Lung microvascular endothelial cell (primary cell): Measurements from ENCODE around the gene SLC30A7. TPM values are rescaled to one million over a fixed set of nuclear protein-coding genes. Genes with fewer than 3 reads are reported as not detected.
"Not testable (repeated sequence)": the region's sequence is repeated elsewhere in the genome, so short reads cannot be mapped to it uniquely, and the experiment has no call there.

Experiments used
- DNase-seq, 2 donors: peaks; one replicate each; pipeline versions ENCODE4 v3.0.0 to v3.0.0-alpha.2; 2010; ENCODE audit warnings: low read depth in 2 of 2
- total RNA-seq: library from RNA; depleted of rRNA; stranded (reverse); fragments of >200 nt; gene quantifications from 2 replicates; pipeline ENCODE4 v1.2.1, GENCODE V29; 2014

Gene SLC30A7
- total RNA-seq, 1 donor from 2014 or later: 27.4 TPM

DNA sequence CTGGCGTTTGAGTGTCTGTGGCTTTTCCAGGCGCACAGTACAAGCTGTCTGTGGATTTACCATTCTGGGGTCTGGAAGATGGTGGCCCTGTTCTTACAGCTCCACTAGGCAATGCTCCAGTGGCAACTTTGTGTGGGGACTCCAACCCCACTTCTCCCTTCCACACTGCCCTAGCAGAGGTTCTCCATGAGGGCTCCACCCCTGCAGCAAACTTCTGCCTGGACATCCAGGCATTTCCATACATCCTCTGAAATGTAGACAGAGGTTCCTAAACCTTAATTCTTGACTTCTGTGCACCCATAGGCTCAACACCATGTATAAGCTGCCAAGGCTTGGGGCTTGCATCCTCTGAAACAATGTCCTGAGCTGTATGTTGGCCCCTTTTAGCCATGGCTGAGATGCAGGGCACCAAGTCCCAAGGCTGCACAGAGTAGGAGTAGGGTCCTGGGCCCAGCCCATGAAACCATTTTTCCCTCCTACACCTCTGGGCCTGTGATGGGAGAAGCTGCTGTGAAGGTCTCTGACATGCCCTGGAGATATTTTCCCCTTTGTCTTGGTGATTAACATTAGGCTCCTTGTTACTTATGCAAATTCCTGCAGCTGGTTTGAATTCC is 5.9 kb upstream of the SLC30A7 start:
- DNase-seq: not testable (repeated sequence)

DNA sequence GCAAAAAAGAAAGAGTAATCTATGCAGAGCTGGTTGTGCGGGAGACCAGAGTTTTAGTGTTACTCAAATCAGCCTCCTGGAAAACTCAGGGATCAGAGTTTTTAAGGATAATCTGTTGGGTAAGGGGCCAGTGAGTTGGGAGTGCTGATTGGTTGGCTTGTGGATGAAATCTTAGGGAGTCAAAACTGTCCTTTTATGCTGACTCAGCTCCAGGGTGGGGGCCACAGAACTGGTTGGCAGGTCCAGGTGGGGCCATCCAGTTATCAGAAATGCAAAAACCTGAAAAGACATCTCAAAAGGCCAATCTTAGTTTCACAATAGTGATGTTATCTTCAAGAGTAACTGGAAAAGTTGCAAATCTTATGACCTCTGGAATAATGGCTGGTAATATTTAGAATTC is 4.5 kb upstream of the SLC30A7 start:
- DNase-seq: no peak

DNA sequence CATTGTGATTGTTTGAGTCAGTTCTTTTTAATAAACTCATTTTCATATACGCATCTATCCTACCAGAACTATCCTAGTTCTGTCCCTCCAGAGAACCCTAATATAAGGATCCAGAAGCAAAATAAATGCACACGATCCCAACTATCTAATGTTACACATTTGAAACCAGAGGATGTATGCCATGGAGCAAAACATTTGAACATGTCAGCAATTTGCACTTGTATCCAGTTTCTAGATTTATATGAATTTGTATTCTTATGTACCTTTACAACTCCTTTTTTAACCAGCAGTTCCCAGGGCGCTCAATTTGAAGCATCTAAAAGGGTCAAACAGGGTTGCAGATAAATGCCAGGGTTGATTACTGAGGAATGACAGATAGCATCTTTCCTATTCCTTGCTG is 3.3 kb upstream of the SLC30A7 start:
- DNase-seq: no peak

- no peak for DNase-seq
Observed at GRCh38 chr1:100893718-100894117, 2.2 kb upstream of the SLC30A7 start.

DNA sequence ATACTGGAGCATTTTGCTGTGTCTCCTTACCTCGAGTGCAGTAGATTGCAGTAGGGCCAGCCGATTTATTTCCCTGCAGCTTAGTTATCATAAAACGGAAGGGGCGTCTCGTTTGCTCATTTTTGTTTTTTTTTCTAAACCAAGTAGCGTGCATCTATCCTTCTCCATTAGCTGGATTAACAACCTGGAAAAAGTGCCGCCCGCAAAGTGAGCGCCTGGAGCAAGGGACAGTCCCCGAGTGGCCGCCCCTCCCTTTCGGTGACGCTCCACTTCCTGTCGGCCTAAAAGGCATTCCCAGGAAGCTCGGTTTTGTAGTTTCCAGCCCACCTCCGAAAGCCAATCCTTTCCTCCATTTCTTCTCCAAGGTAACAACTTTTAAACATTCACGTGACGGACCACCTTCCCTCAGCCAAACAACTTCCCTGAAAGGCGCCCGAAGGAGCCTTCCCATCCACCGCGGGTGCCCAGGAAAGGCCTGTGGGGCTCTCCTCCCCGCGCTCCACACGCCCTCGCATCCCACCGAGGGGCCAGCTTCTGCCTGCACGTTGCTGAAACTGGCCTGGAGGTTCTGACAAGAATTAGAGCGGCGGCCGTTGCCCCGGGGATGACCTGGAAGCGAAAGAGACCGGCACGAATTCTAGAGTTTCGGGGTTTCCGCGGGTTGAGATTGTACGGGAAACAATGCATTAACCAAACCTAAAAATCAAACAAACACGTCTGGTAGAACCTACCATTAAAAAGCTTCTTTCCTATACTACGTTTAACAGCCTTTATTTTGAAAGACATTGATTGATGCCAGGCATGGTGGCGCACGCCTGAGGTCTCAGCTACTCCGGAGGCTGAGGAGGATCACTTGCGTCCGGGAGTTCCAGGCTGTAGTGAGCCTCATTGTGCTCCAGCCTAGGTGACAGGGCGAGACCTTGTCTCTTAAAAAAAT is 1.0 kb upstream of the SLC30A7 start, which contains the start of gene EXTL2:
EXTL2 (minus strand) TSS at position 240 of the 937 bp plus-strand sequence. CDS start 6,085 bp downstream, outside the sequence.
- peak; percentile 77 to 91 for DNase-seq

- peak; percentile 53 to 75 for DNase-seq
Observed at GRCh38 chr1:100896481-100896982, 642 bp downstream of the SLC30A7 start.

DNA sequence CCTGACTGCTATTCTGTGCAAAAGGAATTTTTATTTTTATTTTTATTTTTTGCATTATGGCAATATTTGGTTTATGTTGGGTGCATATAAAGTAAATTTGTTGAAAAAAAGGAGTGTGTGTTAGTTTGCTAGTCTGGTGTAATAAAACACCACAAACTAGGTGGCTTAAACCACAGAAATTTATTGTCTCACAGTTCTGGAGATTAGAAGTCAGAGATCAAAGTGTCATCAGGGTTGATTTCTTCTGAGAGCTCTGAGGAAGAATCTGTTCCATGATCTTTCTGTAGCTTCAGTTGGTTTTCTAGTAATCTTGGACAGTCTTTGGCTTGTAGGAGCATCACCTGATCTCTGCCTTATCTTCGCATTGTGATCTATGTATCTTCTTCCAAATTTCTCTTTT is 6.5 kb downstream of the SLC30A7 start:
- no peak for DNase-seq

GRCh38 chr1:100903777-100904176 is 7.9 kb downstream of the SLC30A7 start:
- DNase-seq: no peak

- DNase-seq: no peak
Observed at GRCh38 chr1:100904528-100904927, 8.6 kb downstream of the SLC30A7 start.

- no peak for DNase-seq
Observed at GRCh38 chr1:100905181-100905580, 9.3 kb downstream of the SLC30A7 start.

DNA sequence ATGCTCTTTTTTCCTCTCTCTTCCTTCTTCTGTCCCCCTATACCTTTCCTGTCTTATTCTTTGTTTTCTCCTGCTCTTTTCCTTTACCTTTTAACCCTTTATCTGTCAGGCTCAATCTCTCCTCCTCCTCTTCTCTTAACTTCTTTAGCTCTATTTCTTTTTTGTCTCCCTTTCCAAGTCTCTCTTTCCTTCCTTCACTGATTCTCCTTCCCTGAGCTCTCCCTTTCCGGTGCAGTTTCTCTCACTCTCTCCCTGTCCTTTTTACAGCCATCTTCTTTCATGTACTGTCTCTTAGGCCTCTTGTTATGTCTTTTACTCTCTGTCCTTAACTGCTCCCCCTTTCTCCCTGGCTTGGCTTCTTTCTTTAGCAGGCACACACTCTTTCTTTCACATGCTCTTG is 12.0 kb downstream of the SLC30A7 start:
- no peak for DNase-seq

DNA sequence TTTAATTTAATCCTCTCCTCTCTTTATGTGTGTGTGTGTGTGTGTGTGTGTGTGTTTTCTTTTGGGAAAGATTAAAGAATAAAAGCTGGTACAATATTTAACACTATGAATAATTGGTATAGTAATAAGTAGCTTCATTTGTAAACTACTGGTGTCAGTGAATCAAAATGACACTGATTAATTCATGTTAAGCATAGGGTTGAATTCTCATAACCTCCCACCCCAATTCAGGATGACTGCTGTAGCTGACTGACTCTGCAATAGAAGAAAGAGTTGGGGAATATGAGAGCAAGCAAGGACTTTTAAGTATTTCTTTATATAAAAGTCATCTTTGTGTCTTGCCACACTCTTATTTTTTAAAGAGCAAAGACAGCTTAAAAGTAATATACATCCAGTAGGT is 13.1 kb downstream of the SLC30A7 start:
- DNase-seq: no peak

DNA sequence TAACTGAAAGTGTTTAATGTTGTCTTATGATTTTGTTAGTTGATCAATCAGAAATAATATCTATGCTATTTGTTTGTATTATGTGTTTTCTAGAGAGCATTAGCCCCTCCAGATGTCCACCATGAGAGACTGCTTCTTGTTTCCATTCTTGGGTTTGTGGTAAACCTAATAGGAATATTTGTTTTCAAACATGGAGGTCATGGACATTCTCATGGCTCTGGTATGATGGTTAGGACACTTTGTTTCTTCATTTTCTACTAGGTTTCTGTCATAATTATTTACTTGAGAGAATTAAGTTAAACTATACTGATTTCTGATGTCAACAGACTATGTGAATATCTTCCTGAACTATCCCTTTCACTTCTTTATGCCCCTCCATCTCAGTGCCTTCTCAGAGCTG is 16.1 kb downstream of the SLC30A7 start:
- no peak for DNase-seq

DNA sequence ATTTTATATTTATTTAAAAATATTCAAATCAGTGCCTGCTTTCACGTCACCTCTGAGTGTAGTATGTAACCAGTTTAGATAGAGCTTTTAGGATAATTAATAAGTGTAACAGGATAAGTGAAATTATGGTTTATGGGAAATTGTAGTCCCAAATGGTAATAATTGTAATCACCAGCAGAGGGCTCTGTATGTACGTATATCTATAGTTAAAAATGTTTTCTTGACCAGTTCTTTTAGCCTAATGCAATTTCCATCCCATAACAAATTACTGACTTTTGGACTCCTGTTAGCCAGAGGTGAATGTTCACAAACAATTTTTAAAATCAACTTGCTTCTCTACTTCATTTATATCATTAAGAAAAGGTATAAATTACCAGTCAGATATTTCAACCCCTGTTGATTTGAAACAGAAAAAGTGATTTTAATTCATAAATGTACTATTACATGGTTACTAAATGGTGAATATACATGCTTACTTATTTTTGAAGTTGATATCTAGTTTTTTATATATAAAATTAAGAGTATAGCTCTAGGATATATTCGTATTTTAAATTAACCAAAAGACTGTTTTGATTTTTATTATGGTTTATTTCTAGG is 25.3 kb downstream of the SLC30A7 start:
- peak; percentile 72 to 82 for DNase-seq

DNA sequence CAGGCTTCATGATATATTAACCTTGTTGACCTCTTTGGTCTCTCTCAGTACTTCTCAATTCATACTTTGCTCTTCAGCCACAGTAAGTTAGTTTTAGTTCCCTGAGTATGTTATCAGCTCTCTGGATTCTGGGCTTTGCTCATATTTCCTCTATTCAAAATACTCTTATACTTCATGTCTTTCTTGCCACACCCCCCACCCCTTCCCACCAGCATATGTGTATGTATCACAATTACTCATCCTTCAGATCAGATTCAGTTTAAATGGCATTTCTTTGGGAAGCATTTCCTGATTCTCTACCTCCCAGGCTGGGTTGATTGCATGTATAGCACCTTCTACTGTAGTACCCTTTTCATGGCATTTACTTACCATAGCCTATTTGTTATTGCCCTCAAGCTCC is 28.3 kb downstream of the SLC30A7 start:
- DNase-seq: peak in 1 of 2 donors; percentile 52

- no peak for DNase-seq
Observed at GRCh38 chr1:100924991-100925390, 29.1 kb downstream of the SLC30A7 start.

DNA sequence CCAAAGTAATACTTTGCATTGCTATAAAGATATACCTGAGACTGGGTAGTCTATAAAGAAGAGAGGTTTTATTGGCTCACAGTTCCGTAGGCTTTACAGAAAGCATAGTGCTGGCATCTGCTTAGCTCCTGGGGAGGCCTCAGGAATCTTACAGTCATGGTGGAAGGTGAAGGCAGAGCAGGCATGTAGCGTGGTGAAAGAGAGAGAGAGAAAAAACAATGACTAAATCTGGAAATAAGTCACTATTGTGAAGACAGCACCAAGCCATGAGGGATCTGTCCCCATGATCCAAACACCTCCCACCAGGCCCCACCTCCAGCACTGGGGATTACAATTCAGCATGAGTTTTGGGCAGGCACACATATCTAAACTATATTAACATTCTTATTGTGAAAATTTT is 30.4 kb downstream of the SLC30A7 start:
- no peak for DNase-seq

GRCh38 chr1:100927276-100927675 is 31.4 kb downstream of the SLC30A7 start:
- DNase-seq: no peak

DNA sequence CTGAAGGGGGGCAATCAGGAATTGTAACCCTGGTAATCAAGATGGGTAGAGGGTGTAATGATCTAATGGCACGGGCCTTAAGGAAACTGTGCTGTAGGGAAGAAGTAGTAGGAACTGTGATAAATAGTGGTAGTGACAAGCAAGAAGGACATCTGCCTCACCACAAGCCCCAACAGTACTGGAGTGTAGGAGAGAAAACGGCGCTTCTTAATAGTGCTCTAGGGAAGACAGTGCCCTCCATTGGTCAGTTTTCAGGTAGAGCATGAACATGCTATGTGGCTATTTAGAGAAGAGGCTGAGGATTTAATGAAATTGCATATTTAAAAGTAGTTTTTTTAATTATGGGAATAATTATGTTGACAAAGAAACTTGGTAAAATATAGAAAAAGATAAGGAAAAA is 32.2 kb downstream of the SLC30A7 start:
- DNase-seq: peak in 1 of 2 donors; percentile 15

DNA sequence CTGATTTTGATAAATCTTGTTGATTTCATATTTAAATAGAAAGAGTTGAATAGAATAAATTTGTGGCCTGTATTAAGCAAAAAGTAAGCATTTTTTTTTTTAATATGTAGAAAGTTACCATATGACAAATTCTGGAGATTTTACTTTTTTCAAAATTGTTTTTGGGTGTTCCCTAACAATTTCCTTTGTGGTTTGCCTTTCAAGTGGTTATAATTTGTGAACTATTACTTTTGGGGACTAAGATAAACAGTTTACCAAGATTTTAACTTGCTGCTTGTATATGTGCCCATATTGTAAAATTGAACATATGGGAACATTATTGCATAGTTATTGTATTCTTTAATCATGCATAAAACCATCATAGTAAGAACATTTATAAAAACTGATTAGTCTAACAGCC is 34.6 kb downstream of the SLC30A7 start:
- DNase-seq: no peak

DNA sequence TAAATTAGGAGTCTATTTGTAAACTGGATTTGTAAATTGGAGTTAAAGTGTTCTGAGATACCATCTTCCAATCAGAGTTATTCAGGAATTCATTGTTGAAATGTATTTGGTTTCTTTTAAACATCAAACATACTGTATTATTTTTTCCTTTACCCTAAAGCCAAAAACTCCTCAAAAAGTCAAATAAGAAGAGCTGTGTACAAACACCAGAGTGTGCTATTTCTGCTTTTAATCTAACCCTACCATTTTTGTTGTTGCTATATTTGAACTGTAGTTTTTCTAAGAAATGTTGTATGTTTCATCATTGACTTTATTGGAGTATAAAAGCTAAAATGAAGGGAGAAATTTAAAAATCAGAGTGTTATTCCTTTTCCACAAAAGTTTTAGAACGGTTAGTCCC is 35.8 kb downstream of the SLC30A7 start:
- DNase-seq: peak in 1 of 2 donors; percentile 20

GRCh38 chr1:100933555-100933954 is 37.7 kb downstream of the SLC30A7 start:
- not testable (repeated sequence) for DNase-seq
